ENCODE results near the gene LRRC8C. TPM values are rescaled to one million over a fixed set of nuclear protein-coding genes. Genes with fewer than 3 reads are reported as not detected.

LRRC8C gene
- total RNA-seq, 1 donor from 2014 or later = 6.2 TPM

GRCh38 chr1:89686520-89686919 is 53.6 kb downstream of the LRRC8C start:
- peaks cover 31% of the 10 kb centered on the region for H3K36me3 ChIP-seq
- H3K4me3 ChIP-seq = no peak overlapping the region
- no peak for DNase-seq
- TF ChIP-seq CTCF (IDR thresholded peaks at IDR 0.05; ENCODE audit: borderline replicate concordance) = no peak
- no peaks in the 10 kb centered on the region for H3K9me3 ChIP-seq (replicated peaks)
- no peak overlapping the region for H3K27ac ChIP-seq (replicated peaks)
- H3K4me1 ChIP-seq = peaks cover 28% of the 10 kb centered on the region
- H3K27me3 ChIP-seq (ENCODE audit: low read depth) = no peaks in the 10 kb centered on the region
- intact Hi-C loops (cut with micrococcal nuclease) = no loop called here

- H3K27me3 ChIP-seq (ENCODE audit: low read depth) = no peaks in the 10 kb centered on the region
- no peak for TF ChIP-seq CTCF (IDR thresholded peaks at IDR 0.05; ENCODE audit: borderline replicate concordance)
- intact Hi-C loops (cut with micrococcal nuclease) = no loop called here
- peaks cover 34% of the 10 kb centered on the region for H3K4me1 ChIP-seq
- H3K4me3 ChIP-seq = no peak overlapping the region
- H3K27ac ChIP-seq (replicated peaks) = no peak overlapping the region
- H3K9me3 ChIP-seq (replicated peaks) = no peaks in the 10 kb centered on the region
- DNase-seq = no peak
- H3K36me3 ChIP-seq = peaks cover 31% of the 10 kb centered on the region
Observed at GRCh38 chr1:89687254-89687653, 54.3 kb downstream of the LRRC8C start.

- Histone ChIP-seq H3K4me1 (peaks cover 43% of the 10 kb centered on the region), H3K9me3 (replicated peaks) (no peaks in the 10 kb centered on the region), H3K27ac (replicated peaks) (no peak overlapping the region), H3K4me3 (no peak overlapping the region), H3K27me3 (ENCODE audit: low read depth) (no peaks in the 10 kb centered on the region), H3K36me3 (peaks cover 31% of the 10 kb centered on the region)
- no peak for TF ChIP-seq CTCF (IDR thresholded peaks at IDR 0.05; ENCODE audit: borderline replicate concordance)
- DNase-seq = no peak
- intact Hi-C loops (cut with micrococcal nuclease) = no loop called here
Observed at GRCh38 chr1:89688607-89689006, 55.7 kb downstream of the LRRC8C start.

- no peak overlapping the region for H3K4me3 ChIP-seq
- peaks cover 49% of the 10 kb centered on the region for H3K4me1 ChIP-seq
- intact Hi-C loops (cut with micrococcal nuclease) = no loop called here
- peaks cover 31% of the 10 kb centered on the region for H3K36me3 ChIP-seq
- no peak for DNase-seq
- no peaks in the 10 kb centered on the region for H3K9me3 ChIP-seq (replicated peaks)
- no peak overlapping the region for H3K27ac ChIP-seq (replicated peaks)
- TF ChIP-seq CTCF (IDR thresholded peaks at IDR 0.05; ENCODE audit: borderline replicate concordance) = no peak
- no peaks in the 10 kb centered on the region for H3K27me3 ChIP-seq (ENCODE audit: low read depth)
Observed at GRCh38 chr1:89689234-89689633, 56.3 kb downstream of the LRRC8C start.

GRCh38 chr1:89690595-89690994 is 57.7 kb downstream of the LRRC8C start:
- no peaks in the 10 kb centered on the region for H3K27me3 ChIP-seq (ENCODE audit: low read depth)
- no peak for TF ChIP-seq CTCF (IDR thresholded peaks at IDR 0.05; ENCODE audit: borderline replicate concordance)
- no peaks in the 10 kb centered on the region for H3K9me3 ChIP-seq (replicated peaks)
- peaks cover 63% of the 10 kb centered on the region for H3K4me1 ChIP-seq
- peaks cover 31% of the 10 kb centered on the region for H3K36me3 ChIP-seq
- no peak for DNase-seq
- H3K4me3 ChIP-seq = no peak overlapping the region
- intact Hi-C loops (cut with micrococcal nuclease) = no loop called here
- H3K27ac ChIP-seq (replicated peaks) = peak overlapping the region; percentile 74

Data from left ventricle myocardium inferior (tissue), 1 donor.